ENCODE measurements around the gene ISG20L2. TPM values are rescaled to one million over a fixed set of nuclear protein-coding genes. Genes with fewer than 3 reads are reported as not detected.

ISG20L2 gene
- total RNA-seq, 1 experiment from 2014 or later, result 41.7 TPM

DNA sequence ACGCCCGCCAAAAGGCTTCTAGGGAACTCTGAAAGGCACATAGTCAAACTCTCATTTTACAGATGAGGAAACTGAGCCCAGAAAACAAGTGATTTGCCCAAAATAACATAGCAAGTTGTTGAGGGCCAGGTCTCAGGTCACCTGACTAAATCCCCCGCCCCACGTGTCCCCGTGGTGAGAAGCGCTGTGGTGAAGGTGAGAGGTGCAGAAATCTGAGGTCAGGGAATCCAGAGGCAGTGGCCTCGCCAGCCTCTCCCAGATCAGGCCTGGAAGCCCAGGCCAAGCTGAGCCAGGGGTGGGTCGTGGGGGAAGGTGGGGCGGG is 17.8 kb upstream of the ISG20L2 start:
- no TSS peak for BruUV-seq (replicated peaks)
- Histone ChIP-seq H3K9me2 (ENCODE audit: insufficient read depth) (no peaks in the 10 kb centered on the region), H3K27ac (ENCODE audit: low read depth, low read length) (peak overlapping the region; percentile 99), H3K4me2 (ENCODE audit: low read length) (peak overlapping the region; percentile 97), H3K4me1 (ENCODE audit: control insufficient read depth in 1 of 2, insufficient read depth in 2 of 2, low read length in 2 of 2) (peaks cover 34 to 70% of the 10 kb centered on the region in 2 experiments), H3K4me3 (replicated peaks in 1 of 2; ENCODE audit: low read depth in 1 of 2, low read length in 2 of 2) (peak overlapping the region; percentile 58 to 97), H3K9ac (ENCODE audit: low read length) (peak overlapping the region; percentile 94), H3K79me2 (ENCODE audit: insufficient read depth, low read length) (peaks cover 83% of the 10 kb centered on the region), H2AFZ (ENCODE audit: low read depth, low read length, poor library complexity, severe bottlenecking) (no peak overlapping the region), H3K36me3 (ENCODE audit: control insufficient read depth in 1 of 2, insufficient read depth in 2 of 2, low read length in 2 of 2) (peaks cover 16 to 21% of the 10 kb centered on the region in 2 experiments; a peak in 2 of 4 replicates), H3K9me3 (ENCODE audit: control insufficient read depth in 1 of 2, insufficient read depth in 1 of 2, low read depth in 1 of 2, low read length in 2 of 2) (no peaks in the 10 kb centered on the region), H3K27me3 (ENCODE audit: insufficient read depth, low read length) (no peaks in the 10 kb centered on the region), H4K20me1 (ENCODE audit: insufficient read depth) (no peaks in the 10 kb centered on the region)
- ChIA-PET RAD21 (ENCODE audit: low non-redundant PET in 1 of 2, low total read pairs in 2 of 2, uncharacterized antibody in 2 of 2, unreplicated experiment in 2 of 2) (no interaction called here), CTCF (interaction anchor here (0.7 to 0.9 kb wide), 2 partner anchors 18 to 20 kb away, joined by 3 read pairs; partner anchors contain the start of genes ISG20L2 and METTL25B), POLR2A (no interaction called here)
- TF ChIP-seq CBX3 (IDR thresholded peaks at IDR 0.05; ENCODE audit: low read depth) (no peak), TCF7L2 (IDR thresholded peaks at IDR 0.05; ENCODE audit: borderline replicate concordance, extremely low read depth, insufficient read depth, insufficient read length) (no peak), ZFX (IDR thresholded peaks at IDR 0.05) (no peak), ELF1 (IDR thresholded peaks at IDR 0.05; ENCODE audit: borderline replicate concordance, low read depth) (no peak), FOSL1 (IDR thresholded peaks at IDR 0.05; ENCODE audit: low read depth) (no peak), JUND (IDR thresholded peaks at IDR 0.05) (no peak), SIN3A (IDR thresholded peaks at IDR 0.05; ENCODE audit: low read depth) (no peak), SP1 (IDR thresholded peaks at IDR 0.05; ENCODE audit: low read depth) (no peak), EZH2 (IDR thresholded peaks at IDR 0.05) (no peak), CEBPB (IDR thresholded peaks at IDR 0.05; ENCODE audit: low read depth) (no peak), YY1 (IDR thresholded peaks at IDR 0.05; ENCODE audit: extremely low read depth, insufficient replicate concordance, low read depth, low read length) (no peak), SRF (IDR thresholded peaks at IDR 0.05; ENCODE audit: low read depth) (no peak), POLR2A (IDR thresholded peaks at IDR 0.05; ENCODE audit: borderline replicate concordance, extremely low read depth, insufficient read depth, insufficient read length) (no peak), RAD21 (IDR thresholded peaks at IDR 0.05; ENCODE audit: low read depth) (no peak), EZH2phosphoT487 (IDR thresholded peaks at IDR 0.05; ENCODE audit: borderline replicate concordance) (no peak)
- TF ChIP-seq, protein P1, sequence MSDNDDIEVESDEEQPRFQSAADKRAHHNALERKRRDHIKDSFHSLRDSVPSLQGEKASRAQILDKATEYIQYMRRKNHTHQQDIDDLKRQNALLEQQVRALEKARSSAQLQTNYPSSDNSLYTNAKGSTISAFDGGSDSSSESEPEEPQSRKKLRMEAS (IDR thresholded peaks at IDR 0.05), result no peak
- TF ChIP-seq, protein P2, sequence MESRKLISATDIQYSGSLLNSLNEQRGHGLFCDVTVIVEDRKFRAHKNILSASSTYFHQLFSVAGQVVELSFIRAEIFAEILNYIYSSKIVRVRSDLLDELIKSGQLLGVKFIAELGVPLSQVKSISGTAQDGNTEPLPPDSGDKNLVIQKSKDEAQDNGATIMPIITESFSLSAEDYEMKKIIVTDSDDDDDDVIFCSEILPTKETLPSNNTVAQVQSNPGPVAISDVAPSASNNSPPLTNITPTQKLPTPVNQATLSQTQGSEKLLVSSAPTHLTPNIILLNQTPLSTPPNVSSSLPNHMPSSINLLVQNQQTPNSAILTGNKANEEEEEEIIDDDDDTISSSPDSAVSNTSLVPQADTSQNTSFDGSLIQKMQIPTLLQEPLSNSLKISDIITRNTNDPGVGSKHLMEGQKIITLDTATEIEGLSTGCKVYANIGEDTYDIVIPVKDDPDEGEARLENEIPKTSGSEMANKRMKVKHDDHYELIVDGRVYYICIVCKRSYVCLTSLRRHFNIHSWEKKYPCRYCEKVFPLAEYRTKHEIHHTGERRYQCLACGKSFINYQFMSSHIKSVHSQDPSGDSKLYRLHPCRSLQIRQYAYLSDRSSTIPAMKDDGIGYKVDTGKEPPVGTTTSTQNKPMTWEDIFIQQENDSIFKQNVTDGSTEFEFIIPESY (IDR thresholded peaks at IDR 0.05; ENCODE audit: extremely low read depth, insufficient replicate concordance, low read length), result no peak
- DNase-seq (ENCODE audit: low read depth, low spot score), result no peak
- intact Hi-C loops (cut with micrococcal nuclease), result loop anchor here (10.0 kb wide), 1 partner anchor 242 kb away; the partner anchor contains the start of gene MEF2D
- no peak for ATAC-seq

Measured in HCT116 (cell line).